ENCODE results near the gene CACUL1. TPM values are rescaled to one million over a fixed set of nuclear protein-coding genes. Genes with fewer than 3 reads are reported as not detected.

The CACUL1 gene
- total RNA-seq, 1 experiment from 2014 or later, result 67.5 TPM

- DNase-seq (ENCODE audit: low read depth, low spot score), result no peak
- intact Hi-C loops (cut with micrococcal nuclease), result no loop called here
- ATAC-seq, result no peak
- no peaks in the 10 kb centered on the region for H3K4me1 ChIP-seq (ENCODE audit: control insufficient read depth in 1 of 2, insufficient read depth in 2 of 2, low read length in 2 of 2)
- ChIA-PET RAD21 (ENCODE audit: low non-redundant PET in 1 of 2, low total read pairs in 2 of 2, uncharacterized antibody in 2 of 2, unreplicated experiment in 2 of 2) (no interaction called here), CTCF (no interaction called here), POLR2A (interaction anchor here (0.7 kb wide), 1 partner anchor 377 kb away, joined by 4 read pairs; no protein-coding TSS in a partner anchor)
- BruUV-seq (replicated peaks), result no TSS peak
- no peaks in the 10 kb centered on the region for H3K27me3 ChIP-seq (ENCODE audit: insufficient read depth, low read length)
- H3K79me2 ChIP-seq (ENCODE audit: insufficient read depth, low read length), result no peaks in the 10 kb centered on the region
- no peak overlapping the region for H2AFZ ChIP-seq (ENCODE audit: low read depth, low read length, poor library complexity, severe bottlenecking)
- no peak overlapping the region for H3K4me3 ChIP-seq (replicated peaks in 1 of 2; ENCODE audit: low read depth in 1 of 2, low read length in 2 of 2)
- TF ChIP-seq ATF3 (IDR thresholded peaks at IDR 0.05) (no peak), JUND (IDR thresholded peaks at IDR 0.05) (no peak), RAD21 (IDR thresholded peaks at IDR 0.05; ENCODE audit: low read depth) (no peak), ZFX (IDR thresholded peaks at IDR 0.05) (no peak), ELF1 (IDR thresholded peaks at IDR 0.05; ENCODE audit: borderline replicate concordance, low read depth) (no peak), EZH2phosphoT487 (IDR thresholded peaks at IDR 0.05; ENCODE audit: borderline replicate concordance) (no peak), POLR2A (IDR thresholded peaks at IDR 0.05; ENCODE audit: borderline replicate concordance, extremely low read depth, insufficient read depth, insufficient read length) (no peak), REST (IDR thresholded peaks at IDR 0.05; ENCODE audit: low read depth) (no peak), FOSL1 (IDR thresholded peaks at IDR 0.05; ENCODE audit: low read depth) (no peak), CBX3 (IDR thresholded peaks at IDR 0.05; ENCODE audit: low read depth) (no peak), YY1 (IDR thresholded peaks at IDR 0.05; ENCODE audit: extremely low read depth, insufficient replicate concordance, low read depth, low read length) (no peak), ZNF274 (IDR thresholded peaks at IDR 0.05; ENCODE audit: low read depth, low read length) (no peak), EZH2 (IDR thresholded peaks at IDR 0.05) (no peak), MAX (IDR thresholded peaks at IDR 0.05) (no peak)
- H3K9me3 ChIP-seq (ENCODE audit: control insufficient read depth in 1 of 2, insufficient read depth in 1 of 2, low read depth in 1 of 2, low read length in 2 of 2), result peaks cover 6 to 8% of the 10 kb centered on the region in 2 experiments; a peak in 2 of 4 replicates
- H3K4me2 ChIP-seq (ENCODE audit: low read length), result no peak overlapping the region
- H3K9ac ChIP-seq (ENCODE audit: low read length), result no peak overlapping the region
- H3K27ac ChIP-seq (ENCODE audit: low read depth, low read length), result no peak overlapping the region
- H4K20me1 ChIP-seq (ENCODE audit: insufficient read depth), result no peaks in the 10 kb centered on the region
- no peaks in the 10 kb centered on the region for H3K36me3 ChIP-seq (ENCODE audit: control insufficient read depth in 1 of 2, insufficient read depth in 2 of 2, low read length in 2 of 2)
- no peaks in the 10 kb centered on the region for H3K9me2 ChIP-seq (ENCODE audit: insufficient read depth)
These were observed 18.3 kb upstream of the CACUL1 start for GRCh38 chr10:118773041-118773440.

Data from HCT116 (cell line).